HepG2 (cell line): Measurements from ENCODE around the gene TSC22D1. TPM values are rescaled to one million over a fixed set of nuclear protein-coding genes. Genes with fewer than 3 reads are reported as not detected.

ENCODE experiments used
- ATAC-seq: fragments of 200-7000 bp; cut with Tn5 transposase; 3 replicates; pipeline ENCODE4 v1.9.1; 2020; ENCODE audit warnings: mild to moderate bottlenecking, moderate library complexity
- BruUV-seq: library from RNA; stranded (reverse); fragments of 400-500 nt; replicated peaks from 2 replicates; lab custom pipeline; 2021; lab: Mats Ljungman, UMichigan
- CTCF ChIA-PET: fragments of 300-600 bp; formaldehyde crosslinking; extraction: SDS; loops from one replicate; lab custom pipeline; 2021; ENCODE audit warnings: low total read pairs, inconsistent platforms, low intra/inter-chr PET ratio; lab: Yijun Ruan, JAX
- POLR2A ChIA-PET: fragments of 350-600 bp; sonication (Branson Sonifier 250); formaldehyde crosslinking; loops from one replicate; lab custom pipeline; 2020; ENCODE audit warnings: antibody characterized with exemption, inconsistent platforms; lab: Yijun Ruan, JAX
- DNase-seq: peaks from one replicate; pipeline ENCODE4 v3.0.0-alpha.2; 2015; ENCODE audit warnings: low spot score
- FAIRE-seq: peaks from 3 replicates; lab custom pipeline; 2011; peaks lifted over from hg19 to GRCh38; lab: Jason Lieb, UNC
- H2AFZ ChIP-seq: one replicate; pipeline ENCODE4 v1.6.1; 2011; ENCODE audit warnings: low read length, inconsistent platforms
- H3K27ac ChIP-seq: fragments of 300-600 bp; 3 replicates; pipeline ENCODE4 v1.8.0; 2011; ENCODE audit warnings: mixed run types, mild to moderate bottlenecking, mixed read lengths, low read length, inconsistent platforms; ENCODE audit not compliant: insufficient read depth; ENCODE audit errors: extremely low read length
- H3K27me3 ChIP-seq, 2 experiments: fragments of 200-600 bp in 1 of 2; 2 replicates in 1 of 2; 3 replicates in 1 of 2; pipeline versions ENCODE4 v1.6.0 to v1.8.0; 2011; ENCODE audit warnings: low read length in 2 of 2, mild to moderate bottlenecking in 2 of 2, moderate library complexity in 2 of 2, inconsistent platforms in 1 of 2; ENCODE audit not compliant: insufficient read depth in 2 of 2, control insufficient read depth in 1 of 2
- H3K36me3 ChIP-seq, 2 experiments: fragments of 200-600 bp in 1 of 2; replicated peaks in 1 of 2; 2 replicates in 1 of 2; 3 replicates in 1 of 2; pipeline versions ENCODE4 v1.5.1 to v1.8.0; 2011; ENCODE audit warnings: low read length in 2 of 2, inconsistent platforms in 1 of 2; ENCODE audit not compliant: insufficient read depth in 2 of 2, control insufficient read depth in 1 of 2
- H3K4me1 ChIP-seq: 2 replicates; pipeline ENCODE4 v1.5.1; 2012; ENCODE audit warnings: low read length, inconsistent platforms; ENCODE audit not compliant: insufficient read depth
- H3K4me2 ChIP-seq: 2 replicates; pipeline ENCODE4 v1.6.0; 2011; ENCODE audit warnings: low read depth, low read length, inconsistent platforms
- H3K4me3 ChIP-seq, 3 experiments: fragments of 200-600 bp in 1 of 3; sonication (generic), shearing (Covaris generic) in 1 of 3; replicated peaks in 1 of 3; 2 replicates each; pipeline ENCODE4 v1.5.1; 2011 to 2016; ENCODE audit warnings: low read length in 3 of 3, inconsistent platforms in 2 of 3, low read depth in 2 of 3, mild to moderate bottlenecking in 2 of 3, control low read depth in 1 of 3, mixed read lengths in 1 of 3; ENCODE audit not compliant: insufficient read depth in 1 of 3
- H3K79me2 ChIP-seq: one replicate; pipeline ENCODE4 v1.6.1; 2011; ENCODE audit warnings: low read length, inconsistent platforms; ENCODE audit not compliant: insufficient read depth
- H3K9ac ChIP-seq: 2 replicates; pipeline ENCODE4 v1.6.0; 2011; ENCODE audit warnings: mild to moderate bottlenecking, low read depth, low read length, inconsistent platforms; ENCODE audit not compliant: insufficient read depth
- H3K9me3 ChIP-seq: 2 replicates; pipeline ENCODE4 v1.5.1; 2012; ENCODE audit warnings: mild to moderate bottlenecking, low read length
- H4K20me1 ChIP-seq: 2 replicates; pipeline ENCODE4 v1.6.0; 2011; ENCODE audit warnings: inconsistent platforms, mild to moderate bottlenecking, low read length, moderate library complexity; ENCODE audit not compliant: insufficient read depth
- SMC3 ChIP-seq: IDR thresholded peaks from 2 replicates; pipeline ENCODE4 v1.6.1; 2011; ENCODE audit warnings: low read length, improper control_type of control experiment
- ZNF326 ChIP-seq: sonication (generic); formaldehyde crosslinking; IDR thresholded peaks from 2 replicates; pipeline ENCODE4 v1.4.0; 2020; ENCODE audit warnings: missing genetic modification reagents, borderline replicate concordance
- ZNF883 ChIP-seq: sonication (generic); formaldehyde crosslinking; IDR thresholded peaks from 2 replicates; pipeline ENCODE4 v1.5.1; 2020; ENCODE audit warnings: mild to moderate bottlenecking, missing genetic modification reagents; ENCODE audit errors: not compliant biosample characterization
- WGBS: methylation state at CpG from one replicate; pipeline ENCODE4 v1.1.6; 2017; ENCODE audit warnings: low lambda C conversion rate; 5-methylcytosine and 5-hydroxymethylcytosine counted together
- in situ Hi-C: cut with HindIII; loops from 2 replicates; pipeline ENCODE4 v1.10.0; 2017; ENCODE audit warnings: low pct_unique_long_range_greater_than_20kb; ENCODE audit not compliant: extremely low pct_ligation_motif_present
- intact Hi-C: fragments of 100-400 bp; cut with micrococcal nuclease; formaldehyde crosslinking; loops from one replicate; pipeline ENCODE4 v1.10.0; 2022; ENCODE audit not compliant: unreplicated experiment
- polyA plus RNA-seq, 8 experiments: library from polyadenylated mRNA; depleted of rRNA in 3 of 8; stranded (reverse) in 7 of 8; unstranded in 1 of 8; fragments of >200 nt; fragmentation: Illumina TruSeq in 4 of 8; extraction: Trizol in 4 of 8; gene quantifications; 2 replicates each; pipeline versions ENCODE4 v1.2.1 to v1.2.3, GENCODE V29; 2011 to 2016; ENCODE audit warnings: low read depth in 4 of 8, missing spikeins in 1 of 8, mixed read lengths in 1 of 8; ENCODE audit not compliant: insufficient read depth in 1 of 8
- total RNA-seq, 5 experiments: library from RNA; depleted of rRNA; stranded (reverse); fragments of >200 nt; fragmentation: Illumina TruSeq; extraction: Trizol; gene quantifications; 2 replicates each; pipeline ENCODE4 v1.2.3, GENCODE V29; 2016; ENCODE audit warnings: low read depth in 1 of 5
- TF ChIP-seq, protein P1 (sequence below): fragments of 450-650 bp; IDR thresholded peaks from 2 replicates; pipeline ENCODE4 v1.6.1; 2017
- TF ChIP-seq, protein P2 (sequence below): sonication (generic); formaldehyde crosslinking; IDR thresholded peaks from 2 replicates; pipeline ENCODE4 v1.4.0; 2020; ENCODE audit warnings: low read depth, missing genetic modification reagents
- TF ChIP-seq, protein P3 (sequence below), 2 experiments: sonication (generic) in 1 of 2; formaldehyde crosslinking in 1 of 2; IDR thresholded peaks; 2 replicates each; pipeline versions ENCODE4 v1.6.1 to v1.9.0; 2014 to 2022; ENCODE audit warnings: antibody characterized with exemption in 1 of 2, borderline replicate concordance in 1 of 2, inconsistent platforms in 1 of 2, low read depth in 1 of 2, missing genetic modification reagents in 1 of 2

TSC22D1 gene
- total and polyA plus RNA-seq, 2 of the 13 experiments (the other 11 are each of a cell fraction or from before 2014, with no cell fraction given): 18.4 to 35.7 TPM

DNA sequence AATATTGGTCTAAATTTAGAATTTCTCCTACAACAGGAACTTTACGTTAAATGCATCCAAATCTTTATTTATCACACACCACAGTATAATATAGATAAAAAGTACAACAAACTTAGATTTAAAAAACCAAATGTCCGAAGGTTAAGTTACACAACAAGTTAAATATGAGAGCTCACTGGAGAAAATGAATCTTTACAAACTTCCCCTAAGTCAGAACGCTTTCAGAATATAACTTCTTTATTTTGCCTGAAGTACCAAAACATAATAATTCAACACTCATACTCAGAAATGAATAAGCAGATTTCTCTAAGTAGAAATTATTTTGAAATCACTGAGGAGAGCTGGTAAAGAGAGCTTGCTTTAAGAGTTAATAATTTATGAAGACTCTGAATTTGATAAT, 33.8 kb downstream of the TSC22D1 start:
- Histone ChIP-seq H3K4me2 (no peak overlapping the region), H3K27ac (no peak overlapping the region), H4K20me1 (no peaks in the 10 kb centered on the region), H3K9ac (no peak overlapping the region), H3K36me3 (no peaks in the 10 kb centered on the region), H3K27me3 (no peaks in the 10 kb centered on the region), H3K79me2 (no peaks in the 10 kb centered on the region), H3K4me1 (0 out of 2 replicates have a peak, but pooled peaks cover 8% of the 10 kb centered on the region), H3K4me3 (no peak overlapping the region), H3K9me3 (no peaks in the 10 kb centered on the region), H2AFZ (no peak overlapping the region)
- WGBS: 92% methylated on average over 3 of the region's 3 CpGs
- BruUV-seq: no TSS peak
- DNase-seq (no peak), ATAC-seq (no peak), FAIRE-seq (no peak)
- in situ Hi-C loops: no loop called here
- intact Hi-C loops: no loop called here
- ChIA-PET CTCF (no interaction called here), POLR2A (no interaction called here)
- TF ChIP-seq, protein P1, sequence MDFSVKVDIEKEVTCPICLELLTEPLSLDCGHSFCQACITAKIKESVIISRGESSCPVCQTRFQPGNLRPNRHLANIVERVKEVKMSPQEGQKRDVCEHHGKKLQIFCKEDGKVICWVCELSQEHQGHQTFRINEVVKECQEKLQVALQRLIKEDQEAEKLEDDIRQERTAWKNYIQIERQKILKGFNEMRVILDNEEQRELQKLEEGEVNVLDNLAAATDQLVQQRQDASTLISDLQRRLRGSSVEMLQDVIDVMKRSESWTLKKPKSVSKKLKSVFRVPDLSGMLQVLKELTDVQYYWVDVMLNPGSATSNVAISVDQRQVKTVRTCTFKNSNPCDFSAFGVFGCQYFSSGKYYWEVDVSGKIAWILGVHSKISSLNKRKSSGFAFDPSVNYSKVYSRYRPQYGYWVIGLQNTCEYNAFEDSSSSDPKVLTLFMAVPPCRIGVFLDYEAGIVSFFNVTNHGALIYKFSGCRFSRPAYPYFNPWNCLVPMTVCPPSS: no peak
- TF ChIP-seq SMC3 (no peak), ZNF326 (no peak), ZNF883 (CRISPR knock-in tag) (no peak)
- TF ChIP-seq, protein P2, sequence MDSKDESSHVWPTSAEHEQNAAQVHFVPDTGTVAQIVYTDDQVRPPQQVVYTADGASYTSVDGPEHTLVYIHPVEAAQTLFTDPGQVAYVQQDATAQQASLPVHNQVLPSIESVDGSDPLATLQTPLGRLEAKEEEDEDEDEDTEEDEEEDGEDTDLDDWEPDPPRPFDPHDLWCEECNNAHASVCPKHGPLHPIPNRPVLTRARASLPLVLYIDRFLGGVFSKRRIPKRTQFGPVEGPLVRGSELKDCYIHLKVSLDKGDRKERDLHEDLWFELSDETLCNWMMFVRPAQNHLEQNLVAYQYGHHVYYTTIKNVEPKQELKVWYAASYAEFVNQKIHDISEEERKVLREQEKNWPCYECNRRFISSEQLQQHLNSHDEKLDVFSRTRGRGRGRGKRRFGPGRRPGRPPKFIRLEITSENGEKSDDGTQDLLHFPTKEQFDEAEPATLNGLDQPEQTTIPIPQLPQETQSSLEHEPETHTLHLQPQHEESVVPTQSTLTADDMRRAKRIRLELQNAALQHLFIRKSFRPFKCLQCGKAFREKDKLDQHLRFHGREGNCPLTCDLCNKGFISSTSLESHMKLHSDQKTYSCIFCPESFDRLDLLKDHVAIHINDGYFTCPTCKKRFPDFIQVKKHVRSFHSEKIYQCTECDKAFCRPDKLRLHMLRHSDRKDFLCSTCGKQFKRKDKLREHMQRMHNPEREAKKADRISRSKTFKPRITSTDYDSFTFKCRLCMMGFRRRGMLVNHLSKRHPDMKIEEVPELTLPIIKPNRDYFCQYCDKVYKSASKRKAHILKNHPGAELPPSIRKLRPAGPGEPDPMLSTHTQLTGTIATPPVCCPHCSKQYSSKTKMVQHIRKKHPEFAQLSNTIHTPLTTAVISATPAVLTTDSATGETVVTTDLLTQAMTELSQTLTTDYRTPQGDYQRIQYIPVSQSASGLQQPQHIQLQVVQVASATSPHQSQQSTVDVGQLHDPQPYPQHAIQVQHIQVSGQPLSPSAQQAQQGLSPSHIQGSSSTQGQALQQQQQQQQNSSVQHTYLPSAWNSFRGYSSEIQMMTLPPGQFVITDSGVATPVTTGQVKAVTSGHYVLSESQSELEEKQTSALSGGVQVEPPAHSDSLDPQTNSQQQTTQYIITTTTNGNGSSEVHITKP: no peak
- TF ChIP-seq, protein P3, sequence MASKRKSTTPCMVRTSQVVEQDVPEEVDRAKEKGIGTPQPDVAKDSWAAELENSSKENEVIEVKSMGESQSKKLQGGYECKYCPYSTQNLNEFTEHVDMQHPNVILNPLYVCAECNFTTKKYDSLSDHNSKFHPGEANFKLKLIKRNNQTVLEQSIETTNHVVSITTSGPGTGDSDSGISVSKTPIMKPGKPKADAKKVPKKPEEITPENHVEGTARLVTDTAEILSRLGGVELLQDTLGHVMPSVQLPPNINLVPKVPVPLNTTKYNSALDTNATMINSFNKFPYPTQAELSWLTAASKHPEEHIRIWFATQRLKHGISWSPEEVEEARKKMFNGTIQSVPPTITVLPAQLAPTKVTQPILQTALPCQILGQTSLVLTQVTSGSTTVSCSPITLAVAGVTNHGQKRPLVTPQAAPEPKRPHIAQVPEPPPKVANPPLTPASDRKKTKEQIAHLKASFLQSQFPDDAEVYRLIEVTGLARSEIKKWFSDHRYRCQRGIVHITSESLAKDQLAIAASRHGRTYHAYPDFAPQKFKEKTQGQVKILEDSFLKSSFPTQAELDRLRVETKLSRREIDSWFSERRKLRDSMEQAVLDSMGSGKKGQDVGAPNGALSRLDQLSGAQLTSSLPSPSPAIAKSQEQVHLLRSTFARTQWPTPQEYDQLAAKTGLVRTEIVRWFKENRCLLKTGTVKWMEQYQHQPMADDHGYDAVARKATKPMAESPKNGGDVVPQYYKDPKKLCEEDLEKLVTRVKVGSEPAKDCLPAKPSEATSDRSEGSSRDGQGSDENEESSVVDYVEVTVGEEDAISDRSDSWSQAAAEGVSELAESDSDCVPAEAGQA (IDR thresholded peaks at IDR 0.05; ENCODE audit: low read depth): no peak
- TF ChIP-seq, protein P3 (CRISPR knock-in tag; IDR thresholded peaks at IDR 0.05; ENCODE audit: borderline replicate concordance): no peak
